ENCODE data around the gene HLCS.

The HLCS gene

GRCh38 chr21:36980280-36981048 is 14.0 kb upstream of the HLCS start:
- Histone ChIP-seq H4K20me1 (ENCODE audit: low read depth, low read length) (no peaks in the 10 kb centered on the region), H3K4me3 (ENCODE audit: insufficient read depth, low read length, poor library complexity, severe bottlenecking) (no peak overlapping the region), H3K9me3 (ENCODE audit: insufficient read depth, low read length) (no peaks in the 10 kb centered on the region), H3K27me3 (ENCODE audit: low read length) (no peaks in the 10 kb centered on the region), H3K9ac (ENCODE audit: low read length) (no peak overlapping the region), H3K4me2 (ENCODE audit: low read depth, low read length, poor library complexity, severe bottlenecking) (no peak overlapping the region), H3F3A (ENCODE audit: insufficient read depth) (no peaks in the 10 kb centered on the region), H3K9me2 (replicated peaks; ENCODE audit: insufficient read depth, low read length) (no peaks in the 10 kb centered on the region), H3K79me2 (ENCODE audit: insufficient read depth, low read length) (no peaks in the 10 kb centered on the region), H3K27ac (ENCODE audit: low read depth, low read length) (no peak overlapping the region), H3K36me3 (ENCODE audit: low read length) (no peaks in the 10 kb centered on the region), H2AFZ (ENCODE audit: low read depth, low read length, severe bottlenecking) (no peak overlapping the region)
- TF ChIP-seq, protein P1, sequence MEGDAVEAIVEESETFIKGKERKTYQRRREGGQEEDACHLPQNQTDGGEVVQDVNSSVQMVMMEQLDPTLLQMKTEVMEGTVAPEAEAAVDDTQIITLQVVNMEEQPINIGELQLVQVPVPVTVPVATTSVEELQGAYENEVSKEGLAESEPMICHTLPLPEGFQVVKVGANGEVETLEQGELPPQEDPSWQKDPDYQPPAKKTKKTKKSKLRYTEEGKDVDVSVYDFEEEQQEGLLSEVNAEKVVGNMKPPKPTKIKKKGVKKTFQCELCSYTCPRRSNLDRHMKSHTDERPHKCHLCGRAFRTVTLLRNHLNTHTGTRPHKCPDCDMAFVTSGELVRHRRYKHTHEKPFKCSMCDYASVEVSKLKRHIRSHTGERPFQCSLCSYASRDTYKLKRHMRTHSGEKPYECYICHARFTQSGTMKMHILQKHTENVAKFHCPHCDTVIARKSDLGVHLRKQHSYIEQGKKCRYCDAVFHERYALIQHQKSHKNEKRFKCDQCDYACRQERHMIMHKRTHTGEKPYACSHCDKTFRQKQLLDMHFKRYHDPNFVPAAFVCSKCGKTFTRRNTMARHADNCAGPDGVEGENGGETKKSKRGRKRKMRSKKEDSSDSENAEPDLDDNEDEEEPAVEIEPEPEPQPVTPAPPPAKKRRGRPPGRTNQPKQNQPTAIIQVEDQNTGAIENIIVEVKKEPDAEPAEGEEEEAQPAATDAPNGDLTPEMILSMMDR (IDR thresholded peaks at IDR 0.05; ENCODE audit: insufficient read depth, low read length, poor library complexity, severe bottlenecking), result no peak
- TF ChIP-seq EZH2phosphoT487 (conservative IDR thresholded peaks at IDR 0.05; ENCODE audit: low read length), result no peak

DNA sequence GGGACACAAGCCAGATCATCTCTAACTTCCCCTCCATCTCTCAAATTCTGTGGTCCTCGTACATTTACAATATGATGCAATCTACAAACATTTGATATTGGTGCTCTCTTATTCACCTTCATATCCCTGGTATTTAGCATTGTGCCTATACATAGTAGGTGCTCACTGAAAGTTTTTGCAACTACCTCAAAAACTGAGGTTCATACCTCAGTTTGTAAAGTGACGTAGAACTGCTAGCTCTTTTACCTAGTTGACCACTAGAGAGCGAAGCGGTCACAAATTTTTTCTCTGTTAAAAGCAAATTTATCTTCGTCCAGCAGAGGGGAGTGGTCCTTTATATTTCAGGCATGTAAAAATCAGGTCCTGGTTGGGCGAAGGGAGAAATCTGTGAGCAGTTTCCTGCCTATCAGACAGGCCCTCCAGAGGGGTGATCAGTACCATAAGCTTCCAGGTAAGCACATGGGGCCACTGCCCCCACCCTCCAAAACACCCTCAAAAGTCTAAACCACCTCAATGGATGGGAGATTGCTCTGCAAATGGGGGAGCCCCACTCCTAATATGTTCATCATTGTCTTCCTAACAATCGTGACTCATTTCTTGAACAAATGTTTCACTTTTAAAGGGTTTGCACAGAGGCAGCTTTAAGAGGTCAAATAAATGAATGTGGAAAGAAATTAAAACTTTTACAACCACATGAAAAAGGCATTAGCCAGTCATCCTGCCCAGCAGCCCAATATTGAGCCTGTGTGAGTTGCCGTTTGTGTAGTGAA is 10.6 kb upstream of the HLCS start:
- no peaks in the 10 kb centered on the region for H4K20me1 ChIP-seq (ENCODE audit: low read depth, low read length)
- TF ChIP-seq, protein P1 (IDR thresholded peaks at IDR 0.05; ENCODE audit: insufficient read depth, low read length, poor library complexity, severe bottlenecking), result peak; percentile 40
- no peak for TF ChIP-seq EZH2phosphoT487 (conservative IDR thresholded peaks at IDR 0.05; ENCODE audit: low read length)
- H3K9me2 ChIP-seq (replicated peaks; ENCODE audit: insufficient read depth, low read length), result no peaks in the 10 kb centered on the region
- no peaks in the 10 kb centered on the region for H3K27me3 ChIP-seq (ENCODE audit: low read length)
- H3K9me3 ChIP-seq (ENCODE audit: insufficient read depth, low read length), result no peaks in the 10 kb centered on the region
- no peaks in the 10 kb centered on the region for H3K36me3 ChIP-seq (ENCODE audit: low read length)
- no peaks in the 10 kb centered on the region for H3F3A ChIP-seq (ENCODE audit: insufficient read depth)
- H2AFZ ChIP-seq (ENCODE audit: low read depth, low read length, severe bottlenecking), result no peak overlapping the region
- no peak overlapping the region for H3K4me3 ChIP-seq (ENCODE audit: insufficient read depth, low read length, poor library complexity, severe bottlenecking)
- no peak overlapping the region for H3K27ac ChIP-seq (ENCODE audit: low read depth, low read length)
- H3K79me2 ChIP-seq (ENCODE audit: insufficient read depth, low read length), result no peaks in the 10 kb centered on the region
- H3K9ac ChIP-seq (ENCODE audit: low read length), result no peak overlapping the region
- no peak overlapping the region for H3K4me2 ChIP-seq (ENCODE audit: low read depth, low read length, poor library complexity, severe bottlenecking)

DNA sequence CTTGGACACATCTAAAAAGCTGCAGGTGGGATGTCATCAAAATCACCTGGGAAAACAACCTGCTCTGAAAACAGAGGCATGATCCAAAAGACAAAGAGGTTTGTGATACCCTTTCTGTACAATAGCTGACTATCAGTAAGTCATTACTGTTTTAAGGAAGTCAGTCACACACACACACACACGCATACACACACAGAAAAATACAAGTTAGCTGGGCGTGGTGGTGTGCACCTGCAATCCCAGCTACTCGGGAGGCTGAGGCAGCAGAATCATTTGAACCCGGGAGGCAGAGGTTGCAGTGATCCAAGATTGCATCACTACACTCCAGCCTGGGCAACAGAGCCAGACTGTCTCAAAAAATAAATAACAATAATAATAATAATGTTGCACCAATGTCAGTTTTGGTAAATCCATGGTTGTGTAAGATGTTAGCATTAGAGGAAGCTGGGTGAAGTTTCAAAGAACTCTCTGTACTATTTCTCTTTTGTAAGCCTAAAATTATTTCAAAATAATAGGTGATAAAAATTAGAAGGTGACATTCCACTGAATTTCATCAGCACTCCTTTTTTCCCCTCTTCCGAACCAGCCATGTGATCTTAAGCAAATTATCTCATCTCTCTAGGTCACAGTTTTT is 9.9 kb upstream of the HLCS start:
- H3K27me3 ChIP-seq (ENCODE audit: low read length), result no peaks in the 10 kb centered on the region
- H3K36me3 ChIP-seq (ENCODE audit: low read length), result no peaks in the 10 kb centered on the region
- no peaks in the 10 kb centered on the region for H4K20me1 ChIP-seq (ENCODE audit: low read depth, low read length)
- H2AFZ ChIP-seq (ENCODE audit: low read depth, low read length, severe bottlenecking), result no peak overlapping the region
- H3K79me2 ChIP-seq (ENCODE audit: insufficient read depth, low read length), result no peaks in the 10 kb centered on the region
- H3K4me2 ChIP-seq (ENCODE audit: low read depth, low read length, poor library complexity, severe bottlenecking), result no peak overlapping the region
- TF ChIP-seq, protein P1 (IDR thresholded peaks at IDR 0.05; ENCODE audit: insufficient read depth, low read length, poor library complexity, severe bottlenecking), result no peak
- TF ChIP-seq EZH2phosphoT487 (conservative IDR thresholded peaks at IDR 0.05; ENCODE audit: low read length), result no peak
- H3K27ac ChIP-seq (ENCODE audit: low read depth, low read length), result no peak overlapping the region
- H3K9ac ChIP-seq (ENCODE audit: low read length), result no peak overlapping the region
- no peaks in the 10 kb centered on the region for H3F3A ChIP-seq (ENCODE audit: insufficient read depth)
- no peak overlapping the region for H3K4me3 ChIP-seq (ENCODE audit: insufficient read depth, low read length, poor library complexity, severe bottlenecking)
- no peaks in the 10 kb centered on the region for H3K9me3 ChIP-seq (ENCODE audit: insufficient read depth, low read length)
- H3K9me2 ChIP-seq (replicated peaks; ENCODE audit: insufficient read depth, low read length), result no peaks in the 10 kb centered on the region

Measured in SU-DHL-6 (cell line).